ENCODE measurements around the gene BAHCC1.

BAHCC1 gene

DNA sequence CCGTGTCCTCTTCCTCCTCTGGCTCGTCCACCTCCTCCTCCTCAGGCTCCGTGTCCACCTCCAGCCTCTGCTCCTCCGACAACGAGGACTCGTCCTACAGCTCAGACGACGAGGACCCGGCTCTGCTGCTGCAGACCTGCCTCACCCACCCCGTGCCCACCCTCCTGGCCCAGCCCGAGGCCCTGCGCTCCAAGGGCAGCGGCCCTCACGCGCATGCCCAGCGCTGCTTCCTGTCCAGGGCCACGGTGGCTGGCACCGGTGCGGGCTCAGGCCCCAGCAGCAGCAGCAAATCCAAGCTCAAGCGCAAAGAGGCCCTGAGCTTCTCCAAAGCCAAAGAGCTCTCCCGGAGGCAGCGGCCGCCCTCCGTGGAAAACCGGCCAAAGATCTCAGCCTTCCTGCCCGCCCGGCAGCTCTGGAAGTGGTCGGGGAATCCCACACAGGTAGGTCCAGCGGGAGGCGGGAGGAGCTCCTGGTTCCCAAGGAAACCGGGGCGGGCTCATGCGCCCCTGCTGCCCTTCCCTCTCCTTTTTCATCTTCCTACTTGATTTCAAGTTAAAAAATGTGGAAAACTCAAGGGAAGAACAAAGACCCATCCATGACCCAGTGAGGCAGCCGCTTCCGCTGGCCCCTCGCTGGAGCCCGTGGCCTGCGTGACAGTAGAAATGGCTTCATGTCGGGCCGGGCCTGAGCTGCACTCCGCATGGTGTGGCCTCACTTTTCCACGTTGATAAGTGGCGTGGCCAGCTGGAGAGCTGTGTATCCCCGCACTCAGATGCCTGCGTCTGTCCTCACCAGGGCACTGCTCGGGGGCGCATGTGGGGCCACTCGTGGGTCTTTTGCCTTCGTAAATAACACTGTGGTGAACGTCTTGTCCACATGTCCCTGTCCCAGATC, 66.6 kb downstream of the BAHCC1 start:
- CTCF ChIA-PET = interaction anchor here (1.0 to 2.4 kb wide), 2 partner anchors 21 to 23 kb away, joined by 6 to 16 read pairs; no protein-coding TSS in a partner anchor
- Histone ChIP-seq H3K4me1 (ENCODE audit: control insufficient read depth, insufficient read depth, low read length) (no peaks in the 10 kb centered on the region), H3K9me3 (ENCODE audit: control insufficient read depth, insufficient read depth, low read depth, low read length) (no peaks in the 10 kb centered on the region), H3K36me3 (ENCODE audit: control insufficient read depth in 2 of 2, insufficient read depth in 1 of 2, low read length in 2 of 2) (peaks cover 0 to 64% of the 10 kb centered on the region in 2 experiments; a peak in 1 of 3 replicates), H3K4me3 (ENCODE audit: low read depth, low read length) (no peak overlapping the region), H3K27ac (ENCODE audit: extremely low read depth, low read depth, low read length) (no peak overlapping the region)
- TF ChIP-seq KLF16 (tag by site-specific recombination; IDR thresholded peaks at IDR 0.05) = no peak
- peak; percentile 12; the same call in 1 of the 2 replicates for TF ChIP-seq SP2 (tag by site-specific recombination; IDR thresholded peaks at IDR 0.05)
- TF ChIP-seq ZFP37 (tag by site-specific recombination; IDR thresholded peaks at IDR 0.05) = no peak
- 0 out of 2 replicates have a peak, but pooled peaks have one; percentile 11 for TF ChIP-seq IKZF3 (tag by site-specific recombination; IDR thresholded peaks at IDR 0.05)
- POLR2A ChIA-PET = interaction anchor here (1.2 to 1.8 kb wide), 2 partner anchors 13 to 23 kb away, joined by 3 to 5 read pairs; no protein-coding TSS in a partner anchor

DNA sequence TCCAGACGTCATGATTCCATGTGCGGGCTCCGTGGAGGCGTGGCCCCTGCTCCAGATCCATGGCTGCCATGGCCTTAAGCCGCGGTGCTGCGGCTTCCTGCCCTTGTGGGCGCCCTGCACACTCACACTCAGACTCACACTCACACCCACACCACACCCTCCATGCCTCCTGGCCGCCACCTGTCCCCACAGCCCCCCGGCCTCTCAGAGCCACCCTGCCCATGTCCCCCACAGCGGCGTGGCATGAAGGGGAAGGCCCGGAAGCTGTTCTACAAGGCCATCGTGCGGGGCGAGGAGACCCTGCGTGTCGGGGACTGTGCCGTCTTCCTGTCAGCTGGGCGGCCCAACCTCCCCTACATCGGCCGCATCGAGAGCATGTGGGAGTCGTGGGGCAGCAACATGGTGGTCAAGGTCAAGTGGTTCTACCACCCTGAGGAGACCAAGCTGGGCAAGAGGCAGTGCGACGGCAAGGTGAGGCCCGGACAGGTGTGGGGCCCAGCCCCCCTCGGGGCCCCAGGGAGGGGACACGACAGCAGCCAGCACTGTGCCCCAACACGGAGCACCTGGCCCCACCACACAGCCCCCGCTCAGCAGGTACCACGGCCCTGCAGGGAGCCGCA, 67.4 kb downstream of the BAHCC1 start:
- H3K9me3 ChIP-seq (ENCODE audit: control insufficient read depth, insufficient read depth, low read depth, low read length) = no peaks in the 10 kb centered on the region
- no peak for TF ChIP-seq ZNF292 (tag by site-specific recombination; IDR thresholded peaks at IDR 0.05; ENCODE audit: borderline replicate concordance, low read depth)
- TF ChIP-seq ZFP41 (tag by site-specific recombination; IDR thresholded peaks at IDR 0.05; ENCODE audit: borderline replicate concordance) = no peak
- H3K27ac ChIP-seq (ENCODE audit: extremely low read depth, low read depth, low read length) = no peak overlapping the region
- H3K4me3 ChIP-seq (ENCODE audit: low read depth, low read length) = no peak overlapping the region
- CTCF ChIA-PET = interaction anchor here (1.0 to 2.4 kb wide), 2 partner anchors 22 kb away, joined by 6 to 16 read pairs; no protein-coding TSS in a partner anchor
- no peaks in the 10 kb centered on the region for H3K4me1 ChIP-seq (ENCODE audit: control insufficient read depth, insufficient read depth, low read length)
- peaks cover 0 to 62% of the 10 kb centered on the region in 2 experiments; a peak in 1 of 3 replicates for H3K36me3 ChIP-seq (ENCODE audit: control insufficient read depth in 2 of 2, insufficient read depth in 1 of 2, low read length in 2 of 2)
- POLR2A ChIA-PET = interaction anchor here (1.8 kb wide), 1 partner anchor 22 kb away, joined by 5 read pairs; no protein-coding TSS in a partner anchor

DNA sequence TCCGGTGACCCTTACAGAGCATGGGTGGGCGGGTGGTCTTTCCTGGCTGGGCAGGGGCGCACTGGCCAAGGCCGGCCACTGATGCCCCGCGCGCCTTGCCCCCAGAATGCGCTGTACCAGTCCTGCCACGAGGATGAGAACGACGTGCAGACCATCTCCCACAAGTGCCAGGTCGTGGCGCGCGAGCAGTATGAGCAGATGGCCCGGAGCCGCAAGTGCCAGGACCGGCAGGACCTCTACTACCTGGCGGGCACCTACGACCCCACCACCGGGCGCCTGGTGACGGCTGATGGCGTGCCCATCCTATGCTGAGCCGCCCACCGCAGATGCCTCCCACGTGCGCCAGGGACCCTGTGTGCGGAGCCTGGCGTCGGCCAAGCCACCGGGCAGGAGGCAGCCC, 68.2 kb downstream of the BAHCC1 start:
- TF ChIP-seq ZNF266 (tag by site-specific recombination; IDR thresholded peaks at IDR 0.05; ENCODE audit: low read depth) (no peak), BCL11B (tag by site-specific recombination; IDR thresholded peaks at IDR 0.05; ENCODE audit: low read depth) (no peak), SP2 (tag by site-specific recombination; IDR thresholded peaks at IDR 0.05) (no peak), ZNF155 (tag by site-specific recombination; IDR thresholded peaks at IDR 0.05) (no peak), KLF7 (tag by site-specific recombination; IDR thresholded peaks at IDR 0.05; ENCODE audit: borderline replicate concordance) (no peak), ZNF501 (tag by site-specific recombination; IDR thresholded peaks at IDR 0.05) (no peak), SETDB1 (IDR thresholded peaks at IDR 0.05; ENCODE audit: insufficient read length, low read length) (no peak), ZNF626 (tag by site-specific recombination; IDR thresholded peaks at IDR 0.05) (no peak), KLF9 (tag by site-specific recombination; IDR thresholded peaks at IDR 0.05; ENCODE audit: low read depth) (no peak), REPIN1 (tag by site-specific recombination; IDR thresholded peaks at IDR 0.05; ENCODE audit: low read depth) (no peak)
- H3K36me3 ChIP-seq (ENCODE audit: control insufficient read depth in 2 of 2, insufficient read depth in 1 of 2, low read length in 2 of 2) = peaks cover 0 to 61% of the 10 kb centered on the region in 2 experiments; a peak in 1 of 3 replicates
- ChIA-PET POLR2A (no interaction called here), CTCF (no interaction called here)
- H3K27ac ChIP-seq (ENCODE audit: extremely low read depth, low read depth, low read length) = no peak overlapping the region
- H3K4me3 ChIP-seq (ENCODE audit: low read depth, low read length) = no peak overlapping the region
- no peaks in the 10 kb centered on the region for H3K9me3 ChIP-seq (ENCODE audit: control insufficient read depth, insufficient read depth, low read depth, low read length)
- H3K4me1 ChIP-seq (ENCODE audit: control insufficient read depth, insufficient read depth, low read length) = no peaks in the 10 kb centered on the region

DNA sequence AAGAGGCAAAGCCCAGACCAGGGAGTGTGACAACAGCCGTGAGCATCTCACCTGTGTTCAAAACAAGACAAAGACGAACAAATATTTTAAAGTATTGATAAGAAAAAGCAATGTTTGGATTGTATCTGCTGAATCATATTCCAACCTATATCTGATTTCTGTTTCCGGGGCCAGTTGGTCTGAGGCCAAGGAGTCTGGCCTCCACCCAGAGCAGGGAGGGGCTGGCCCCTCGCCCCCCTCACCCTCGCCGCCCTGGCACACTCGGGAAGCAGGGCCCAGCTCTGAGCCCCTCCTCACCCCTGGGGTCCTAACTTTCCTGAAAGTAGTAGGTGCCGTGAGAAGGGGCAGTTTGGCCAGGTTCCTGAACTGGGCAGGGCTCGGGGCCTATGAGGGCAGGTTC, 69.3 kb downstream of the BAHCC1 start:
- Histone ChIP-seq H3K9me3 (ENCODE audit: control insufficient read depth, insufficient read depth, low read depth, low read length) (no peaks in the 10 kb centered on the region), H3K36me3 (ENCODE audit: control insufficient read depth in 2 of 2, insufficient read depth in 1 of 2, low read length in 2 of 2) (peaks cover 0 to 51% of the 10 kb centered on the region in 2 experiments; a peak in 1 of 3 replicates), H3K4me3 (ENCODE audit: low read depth, low read length) (no peak overlapping the region), H3K4me1 (ENCODE audit: control insufficient read depth, insufficient read depth, low read length) (no peaks in the 10 kb centered on the region), H3K27ac (ENCODE audit: extremely low read depth, low read depth, low read length) (no peak overlapping the region)
- ChIA-PET CTCF (no interaction called here), POLR2A (no interaction called here)
- TF ChIP-seq ZNF777 (tag by site-specific recombination; IDR thresholded peaks at IDR 0.05; ENCODE audit: borderline replicate concordance) (no peak), ZNF76 (tag by site-specific recombination; IDR thresholded peaks at IDR 0.05; ENCODE audit: borderline replicate concordance, low read depth) (no peak), ATF2 (tag by site-specific recombination; IDR thresholded peaks at IDR 0.05; ENCODE audit: low read depth) (no peak), ZNF37A (tag by site-specific recombination; IDR thresholded peaks at IDR 0.05) (no peak), ZNF146 (tag by site-specific recombination; IDR thresholded peaks at IDR 0.05) (no peak), ZNF514 (tag by site-specific recombination; IDR thresholded peaks at IDR 0.05) (no peak), ZNF280D (tag by site-specific recombination; IDR thresholded peaks at IDR 0.05) (no peak)

Measured in HEK293 (cell line).